IMR-90 (cell line): Measurements from ENCODE around the gene IL12RB1.

Experiments used
- CHD1 ChIP-seq: IDR thresholded peaks from 2 replicates; pipeline ENCODE4 v1.6.1; 2012; ENCODE audit warnings: low read depth, low read length, improper control_type of control experiment
- CTCF ChIP-seq: conservative IDR thresholded peaks from 2 replicates; pipeline ENCODE4 v1.5.1; 2012; ENCODE audit warnings: mild to moderate bottlenecking, low read depth, low read length, improper control_type of control experiment
- FOS ChIP-seq: fragments of 150-350 bp; IDR thresholded peaks from 2 replicates; pipeline ENCODE4 v1.6.1; 2016; ENCODE audit warnings: low read depth, low read length
- MXI1 ChIP-seq: IDR thresholded peaks from 2 replicates; pipeline ENCODE4 v1.6.1; 2012; ENCODE audit warnings: low read depth, mild to moderate bottlenecking, low read length, moderate library complexity, borderline replicate concordance
- POLR2A ChIP-seq: IDR thresholded peaks from 2 replicates; pipeline ENCODE4 v1.6.1; 2012; ENCODE audit warnings: mild to moderate bottlenecking, low read depth, low read length
- RAD21 ChIP-seq: IDR thresholded peaks from 2 replicates; pipeline ENCODE4 v1.6.1; 2012; ENCODE audit warnings: low read length, improper control_type of control experiment
- RFX5 ChIP-seq: IDR thresholded peaks from 2 replicates; pipeline ENCODE4 v1.8.0; 2012; ENCODE audit warnings: low read depth, mild to moderate bottlenecking, low read length, moderate library complexity
- TF ChIP-seq, protein P1 (sequence below): fragments of 150-350 bp; IDR thresholded peaks from 2 replicates; pipeline ENCODE4 v1.6.1; 2017; ENCODE audit warnings: mild to moderate bottlenecking, antibody characterized with exemption, low read length, low read depth

GRCh38 chr19:18113827-18114226 is 27.1 kb upstream of the IL12RB1 start:
- TF ChIP-seq CHD1 = no peak
- TF ChIP-seq CTCF = no peak
- no peak for TF ChIP-seq RAD21
- no peak for TF ChIP-seq FOS
- TF ChIP-seq RFX5 = no peak
- TF ChIP-seq, protein P1, sequence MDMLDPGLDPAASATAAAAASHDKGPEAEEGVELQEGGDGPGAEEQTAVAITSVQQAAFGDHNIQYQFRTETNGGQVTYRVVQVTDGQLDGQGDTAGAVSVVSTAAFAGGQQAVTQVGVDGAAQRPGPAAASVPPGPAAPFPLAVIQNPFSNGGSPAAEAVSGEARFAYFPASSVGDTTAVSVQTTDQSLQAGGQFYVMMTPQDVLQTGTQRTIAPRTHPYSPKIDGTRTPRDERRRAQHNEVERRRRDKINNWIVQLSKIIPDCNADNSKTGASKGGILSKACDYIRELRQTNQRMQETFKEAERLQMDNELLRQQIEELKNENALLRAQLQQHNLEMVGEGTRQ = no peak
- no peak for TF ChIP-seq POLR2A
- no peak for TF ChIP-seq MXI1
